Motor neuron (in vitro differentiated cells): ENCODE results near the gene MED23. TPM values are rescaled to one million over a fixed set of nuclear protein-coding genes. Genes with fewer than 3 reads are reported as not detected.
"Not testable (repeated sequence)": the region's sequence is repeated elsewhere in the genome, so short reads cannot be mapped to it uniquely, and the experiment has no call there.

Experiments used
- ATAC-seq, 8 experiments: fragments of 200-7000 bp; cut with Tn5 transposase; replicated peaks in 6 of 8; 2 replicates each; pipeline ENCODE4 v1.8.0; 2021; ENCODE audit warnings: mild to moderate bottlenecking in 8 of 8, moderate library complexity in 8 of 8
- H3K27ac ChIP-seq, 2 donors: fragments of 250-450 bp; sonication (Bioruptor Pico); 2 replicates each; pipeline ENCODE4 v1.9.0; 2021; ENCODE audit warnings: antibody characterized with exemption in 2 of 2, mild to moderate bottlenecking in 2 of 2, moderate library complexity in 1 of 2
- H3K4me1 ChIP-seq, 2 donors: fragments of 250-450 bp; sonication (Bioruptor Pico); replicated peaks in 1 of 2; 2 replicates each; pipeline ENCODE4 v1.6.1; 2021; ENCODE audit warnings: antibody characterized with exemption in 2 of 2, mild to moderate bottlenecking in 2 of 2, moderate library complexity in 1 of 2
- H3K4me3 ChIP-seq, 5 donors: fragments of 250-450 bp; sonication (Bioruptor Pico); 2 replicates each; pipeline ENCODE4 v1.9.0; 2021; ENCODE audit warnings: antibody characterized with exemption in 5 of 5, mild to moderate bottlenecking in 5 of 5, moderate library complexity in 4 of 5
- WGBS, 10 experiments: fragments of 450-650 bp; shearing (Covaris generic); methylation state at CpG; one replicate each; pipeline ENCODE4 v1.0.0; 2022; 5-methylcytosine and 5-hydroxymethylcytosine counted together
- in situ Hi-C, 9 experiments: fragments of 400-800 bp; cut with MboI; loops; one replicate each; pipeline ENCODE4 v1.15.0; 2021; ENCODE audit warnings: low sequenced_read_pairs in 9 of 9, low pct_unique_long_range_greater_than_20kb in 2 of 9; ENCODE audit not compliant: unreplicated experiment in 9 of 9
- total RNA-seq, 8 experiments: library from RNA; unstranded; fragments of 300-600 nt; gene quantifications; 2 replicates each; pipeline versions ENCODE4 v1.2.3 to v1.2.4, GENCODE V29; 2022

Gene MED23
- total RNA-seq, 8 experiments from 2014 or later = 22.7 to 38.4 (median 26.9) TPM

- 41 to 93% (median 80%) methylated on average over 2 to 4 of the region's 4 CpGs; no CpG with 5 or more reads in 1 of the 10 experiments for WGBS, 10 experiments
- in situ Hi-C loops = no loop called here
Measured at GRCh38 chr6:131551902-131552301, 76.1 kb downstream of the MED23 start.

GRCh38 chr6:131549811-131550210, 78.2 kb downstream of the MED23 start:
- no peak for ATAC-seq
- Histone ChIP-seq H3K4me1 (no peaks in the 10 kb centered on the region), H3K4me3 (no peak overlapping the region), H3K27ac (no peak overlapping the region)
- WGBS, 10 experiments = 29 to 100% (median 63%) methylated on average over 1 to 2 of the region's 2 CpGs; no CpG with 5 or more reads in 2 of the 10 experiments
- in situ Hi-C loops = loop anchor here in 8 of 9 experiments (25.0 kb wide), 2 partner anchors 363 to 663 kb away; no protein-coding TSS in a partner anchor

More at GRCh38 chr6:131551902-131552301, 76.1 kb downstream of the MED23 start:
- H3K4me3 ChIP-seq = no peak overlapping the region
- no peaks in the 10 kb centered on the region for H3K4me1 ChIP-seq
- ATAC-seq = peak in 1 of 8 experiments; percentile 74
- no peak overlapping the region for H3K27ac ChIP-seq

GRCh38 chr6:131548441-131548840, 79.6 kb downstream of the MED23 start:
- Histone ChIP-seq H3K27ac (no peak overlapping the region), H3K4me1 (no peaks in the 10 kb centered on the region), H3K4me3 (no peak overlapping the region)
- ATAC-seq = no peak
- 25 to 100% (median 76%) methylated on average over 1 of the region's 1 CpG; no CpG with 5 or more reads in 4 of the 10 experiments for WGBS, 10 experiments
- in situ Hi-C loops = loop anchor here in 8 of 9 experiments (25.0 kb wide), 2 partner anchors 361 to 661 kb away; no protein-coding TSS in a partner anchor

- 50 to 100% (median 94%) methylated on average over 1 to 4 of the region's 6 CpGs; no CpG with 5 or more reads in 2 of the 10 experiments for WGBS, 10 experiments
- ATAC-seq = no peak
- no peak overlapping the region for H3K27ac ChIP-seq
- H3K4me1 ChIP-seq = no peaks in the 10 kb centered on the region
- H3K4me3 ChIP-seq = no peak overlapping the region
- in situ Hi-C loops = loop anchor here in 8 of 9 experiments (25.0 kb wide), 2 partner anchors 360 to 660 kb away; no protein-coding TSS in a partner anchor
Measured at GRCh38 chr6:131547488-131547887, 80.6 kb downstream of the MED23 start.

GRCh38 chr6:131545317-131545716, 82.7 kb downstream of the MED23 start:
- H3K4me3 ChIP-seq = no peak overlapping the region
- H3K4me1 ChIP-seq = no peaks in the 10 kb centered on the region
- ATAC-seq = no peak
- in situ Hi-C loops = loop anchor here in 8 of 9 experiments (25.0 kb wide), 2 partner anchors 358 to 658 kb away; no protein-coding TSS in a partner anchor
- no peak overlapping the region for H3K27ac ChIP-seq
- WGBS, 10 experiments = 50 to 100% (median 77%) methylated on average over 1 to 2 of the region's 2 CpGs; no CpG with 5 or more reads in 2 of the 10 experiments

- not testable (repeated sequence) for H3K27ac ChIP-seq, H3K4me3 ChIP-seq, ATAC-seq, H3K4me1 ChIP-seq
- 17% methylated on average over 3 of the region's 4 CpGs; no CpG with 5 or more reads in 9 of the 10 experiments for WGBS, 10 experiments
- in situ Hi-C loops = loop anchor here (10.0 to 25.0 kb wide), 3 partner anchors 351 to 654 kb away; no protein-coding TSS in a partner anchor
Measured at GRCh38 chr6:131538615-131539014, 89.4 kb downstream of the MED23 start.

- ATAC-seq = no peak
- 86% methylated on average over 3 of the region's 3 CpGs; no CpG with 5 or more reads in 9 of the 10 experiments for WGBS, 10 experiments
- H3K27ac ChIP-seq = no peak overlapping the region
- H3K4me1 ChIP-seq = no peaks in the 10 kb centered on the region
- in situ Hi-C loops = loop anchor here (10.0 to 25.0 kb wide), 3 partner anchors 345 to 648 kb away; no protein-coding TSS in a partner anchor
- H3K4me3 ChIP-seq = no peak overlapping the region
Measured at GRCh38 chr6:131532580-131533039, 95.4 kb downstream of the MED23 start.

GRCh38 chr6:131531681-131532080, 96.4 kb downstream of the MED23 start:
- not testable (repeated sequence) for H3K27ac ChIP-seq, H3K4me1 ChIP-seq, H3K4me3 ChIP-seq, ATAC-seq
- WGBS, 10 experiments = 20 to 100% (median 87%) methylated on average over 1 to 7 of the region's 12 CpGs; no CpG with 5 or more reads in 3 of the 10 experiments
- in situ Hi-C loops = loop anchor here (10.0 to 25.0 kb wide), 3 partner anchors 344 to 647 kb away; no protein-coding TSS in a partner anchor

GRCh38 chr6:131530936-131531335, 97.1 kb downstream of the MED23 start:
- H3K4me3 ChIP-seq, H3K27ac ChIP-seq, H3K4me1 ChIP-seq, ATAC-seq: not testable (repeated sequence)
- WGBS, 10 experiments = 74 to 100% (median 88%) methylated on average over 1 to 5 of the region's 5 CpGs; no CpG with 5 or more reads in 1 of the 10 experiments
- in situ Hi-C loops = loop anchor here (10.0 to 25.0 kb wide), 3 partner anchors 344 to 646 kb away; no protein-coding TSS in a partner anchor

GRCh38 chr6:131524695-131525336, 103.2 kb downstream of the MED23 start:
- no peak for ATAC-seq
- no peak overlapping the region for H3K4me3 ChIP-seq
- H3K27ac ChIP-seq = no peak overlapping the region
- in situ Hi-C loops = loop anchor here in 8 of 9 experiments (25.0 kb wide), 2 partner anchors 338 to 638 kb away; no protein-coding TSS in a partner anchor
- WGBS, 10 experiments = 73 to 98% (median 92%) methylated on average over 5 to 18 of the region's 25 CpGs; no CpG with 5 or more reads in 1 of the 10 experiments
- no peaks in the 10 kb centered on the region for H3K4me1 ChIP-seq

GRCh38 chr6:131523988-131524673, 103.9 kb downstream of the MED23 start:
- 80 to 100% (median 94%) methylated on average over 1 of the region's 1 CpG; no CpG with 5 or more reads in 6 of the 10 experiments for WGBS, 10 experiments
- in situ Hi-C loops = no loop called here
- no peak overlapping the region for H3K4me3 ChIP-seq
- H3K4me1 ChIP-seq = no peaks in the 10 kb centered on the region
- H3K27ac ChIP-seq = no peak overlapping the region
- ATAC-seq = no peak
